Suprapubic skin (tissue), 4 donors: Measurements from ENCODE around the gene GNAI3. TPM values are rescaled to one million over a fixed set of nuclear protein-coding genes. Genes with fewer than 3 reads are reported as not detected.

Experiments used
- DNase-seq, 2 donors: peaks; one replicate each; pipeline ENCODE4 v3.0.0-alpha.2; 2019; ENCODE audit warnings: low spot score in 2 of 2
- H3K27ac ChIP-seq: fragments of 200-600 bp; sonication (generic); one replicate; pipeline ENCODE4 v1.5.1; 2019
- H3K27me3 ChIP-seq: fragments of 200-600 bp; sonication (generic); one replicate; pipeline ENCODE4 v1.5.1; 2019
- H3K36me3 ChIP-seq: fragments of 200-600 bp; sonication (generic); one replicate; pipeline ENCODE4 v1.5.1; 2019
- H3K4me1 ChIP-seq: fragments of 200-600 bp; sonication (generic); one replicate; pipeline ENCODE4 v1.5.1; 2019
- H3K4me3 ChIP-seq: fragments of 200-600 bp; sonication (generic); one replicate; pipeline ENCODE4 v1.5.1; 2019; ENCODE audit warnings: mild to moderate bottlenecking
- H3K9me3 ChIP-seq: fragments of 200-600 bp; sonication (generic); one replicate; pipeline ENCODE4 v1.5.1; 2019
- CTCF ChIP-seq, 2 donors: fragments of 200-600 bp in 1 of 2; fragments of 450-650 bp in 1 of 2; sonication (generic) in 1 of 2; IDR thresholded peaks; one replicate each; pipeline ENCODE4 v1.5.1; 2016 to 2019; ENCODE audit warnings: antibody characterized with exemption in 2 of 2, mild to moderate bottlenecking in 1 of 2, moderate library complexity in 1 of 2
- EP300 ChIP-seq: sonication (generic); formaldehyde crosslinking; IDR thresholded peaks from one replicate; pipeline ENCODE4 v1.6.1; 2017; ENCODE audit warnings: antibody characterized with exemption
- POLR2A ChIP-seq, 2 donors: fragments of 450-650 bp; IDR thresholded peaks; one replicate each; pipeline ENCODE4 v1.6.1; 2017; ENCODE audit warnings: antibody characterized with exemption in 2 of 2, mild to moderate bottlenecking in 2 of 2, moderate library complexity in 2 of 2
- POLR2AphosphoS5 ChIP-seq, 3 donors: sonication (generic); formaldehyde crosslinking; IDR thresholded peaks; one replicate each; pipeline ENCODE4 v1.6.1; 2017; ENCODE audit warnings: antibody characterized with exemption in 3 of 3
- WGBS: methylation state at CpG from one replicate; pipeline ENCODE4 v1.1.5; 2018; 5-methylcytosine and 5-hydroxymethylcytosine counted together
- total RNA-seq, 4 donors: library from RNA; depleted of rRNA; stranded (reverse); fragments of >200 nt; gene quantifications; one replicate each; pipeline ENCODE4 v1.1.0, GENCODE V29; 2016

Gene GNAI3
- total RNA-seq, 4 donors from 2014 or later: 6.7 to 11.1 (median 9.5) TPM

DNA sequence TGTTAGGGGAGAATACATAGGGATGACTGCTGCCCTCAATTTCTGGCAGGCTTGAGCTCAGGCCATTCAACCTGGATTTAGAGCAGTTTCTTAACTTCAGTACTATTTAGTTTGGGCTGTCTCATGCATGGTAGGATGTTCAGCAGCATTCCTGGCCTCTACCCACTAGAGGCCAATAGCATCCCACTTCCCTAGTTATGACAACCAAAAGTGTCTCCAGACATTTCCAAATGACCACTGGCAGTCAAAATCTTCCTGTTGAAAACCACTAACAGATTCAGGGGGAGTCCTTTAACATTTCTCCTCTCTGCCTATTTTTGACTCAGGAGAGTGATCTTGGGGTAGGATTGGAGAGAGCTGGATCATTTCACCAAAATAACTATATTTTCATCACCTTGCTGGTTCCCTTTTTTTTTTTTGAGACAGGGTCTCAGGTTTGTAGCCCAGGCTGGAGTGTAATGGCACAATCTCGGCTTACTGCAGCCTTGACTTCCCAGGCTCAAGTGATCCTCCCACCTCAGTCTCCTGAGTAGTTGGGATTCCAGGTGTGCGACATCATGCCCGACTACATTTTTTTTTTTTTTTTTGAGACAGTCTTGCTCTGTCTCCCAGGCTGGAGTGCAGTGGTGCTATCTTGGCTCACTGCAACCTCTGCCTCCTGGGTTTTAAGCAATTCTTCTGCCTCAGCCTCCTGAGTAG, 62.3 kb downstream of the GNAI3 start:
- H3K27me3 ChIP-seq: no peaks in the 10 kb centered on the region
- no peak for TF ChIP-seq CTCF (IDR thresholded peaks at IDR 0.05)
- TF ChIP-seq POLR2AphosphoS5 (IDR thresholded peaks at IDR 0.05): no peak
- no peak for TF ChIP-seq POLR2A (IDR thresholded peaks at IDR 0.05)
- TF ChIP-seq EP300: no peak
- H3K27ac ChIP-seq: no peak overlapping the region
- no peak for DNase-seq
- no peaks in the 10 kb centered on the region for H3K4me1 ChIP-seq
- no peaks in the 10 kb centered on the region for H3K9me3 ChIP-seq
- no peaks in the 10 kb centered on the region for H3K36me3 ChIP-seq
- WGBS: 58% methylated on average over 3 of the region's 3 CpGs
- no peak overlapping the region for H3K4me3 ChIP-seq

DNA sequence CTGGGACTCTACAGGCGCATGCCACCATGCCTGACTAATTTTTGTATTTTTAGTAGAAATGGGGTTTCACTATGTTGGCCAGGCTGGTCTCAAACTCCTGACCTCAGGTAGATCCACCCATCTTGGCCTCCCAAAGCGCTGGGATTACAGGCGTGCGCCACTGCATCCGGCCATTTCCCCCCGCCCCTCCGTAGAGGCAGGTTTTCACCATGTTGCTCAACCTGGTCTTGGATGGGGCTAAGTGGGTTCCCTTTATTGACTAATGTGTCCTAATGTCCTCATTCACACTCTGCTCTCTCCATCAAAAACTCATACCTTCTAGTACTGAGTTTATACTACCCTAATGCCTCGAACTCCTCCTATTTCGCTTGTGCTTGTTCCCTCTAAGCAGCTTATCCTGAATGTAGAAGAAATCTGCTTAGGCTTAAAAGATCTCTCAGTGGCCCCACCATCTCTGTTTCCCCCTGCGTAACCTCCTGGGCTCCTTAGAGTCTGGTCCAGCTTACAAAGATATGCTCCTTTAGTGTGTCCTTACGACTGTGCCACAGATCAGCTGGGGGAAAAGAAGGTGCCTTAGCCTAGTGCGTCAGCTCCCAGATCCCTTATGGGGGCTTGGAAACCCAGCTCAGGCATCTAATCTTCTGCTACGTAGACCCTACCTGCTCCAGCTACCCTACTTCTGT, 63.0 kb downstream of the GNAI3 start:
- H3K27ac ChIP-seq: no peak overlapping the region
- no peak for TF ChIP-seq POLR2AphosphoS5 (IDR thresholded peaks at IDR 0.05)
- no peak for TF ChIP-seq POLR2A (IDR thresholded peaks at IDR 0.05)
- TF ChIP-seq CTCF (IDR thresholded peaks at IDR 0.05): no peak
- no peak for TF ChIP-seq EP300
- H3K4me3 ChIP-seq: no peak overlapping the region
- DNase-seq: no peak
- no peaks in the 10 kb centered on the region for H3K27me3 ChIP-seq
- no peaks in the 10 kb centered on the region for H3K36me3 ChIP-seq
- no peaks in the 10 kb centered on the region for H3K9me3 ChIP-seq
- H3K4me1 ChIP-seq: no peaks in the 10 kb centered on the region
- 93% methylated on average over 13 of the region's 13 CpGs for WGBS

DNA sequence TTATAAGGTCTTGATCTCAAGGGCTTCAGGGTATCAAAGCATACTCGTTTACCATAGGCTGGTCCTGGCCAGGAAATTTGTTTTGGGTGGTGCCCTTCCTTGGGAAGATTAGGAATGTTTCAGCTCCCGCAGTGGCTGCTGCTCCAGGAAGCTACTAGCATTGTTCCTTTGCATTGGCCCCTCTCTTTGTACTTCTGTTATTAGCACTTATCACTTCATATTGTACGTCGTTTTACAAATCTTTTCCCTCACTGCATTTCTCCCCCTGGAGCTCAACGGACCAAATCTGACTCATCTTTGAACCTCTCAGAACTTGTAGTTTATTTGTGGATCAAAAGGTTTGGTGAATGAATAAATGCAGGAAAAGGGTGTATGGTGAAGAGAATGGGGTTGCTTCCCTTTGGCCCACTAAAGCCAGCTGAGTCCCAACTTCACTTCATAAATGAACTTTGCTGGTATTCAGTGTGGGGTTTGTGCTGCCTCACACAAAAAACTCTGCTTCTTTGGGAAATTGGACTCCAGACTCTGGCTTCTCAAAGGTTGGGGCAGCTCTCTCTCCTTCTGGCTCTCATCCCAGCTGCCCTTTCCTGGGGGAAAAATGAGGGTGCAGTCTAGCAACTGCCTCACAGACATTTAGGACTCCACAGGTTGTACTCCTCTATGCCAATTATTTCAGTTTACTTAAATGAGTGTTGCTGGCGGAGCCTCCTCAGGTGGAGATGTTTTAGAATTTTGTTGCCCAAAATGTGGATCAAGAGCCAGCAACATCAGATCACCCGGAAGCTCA, 65.1 kb downstream of the GNAI3 start:
- TF ChIP-seq POLR2A (IDR thresholded peaks at IDR 0.05) (no peak), POLR2AphosphoS5 (IDR thresholded peaks at IDR 0.05) (no peak), EP300 (no peak), CTCF (IDR thresholded peaks at IDR 0.05) (no peak)
- no peak overlapping the region for H3K27ac ChIP-seq

DNA sequence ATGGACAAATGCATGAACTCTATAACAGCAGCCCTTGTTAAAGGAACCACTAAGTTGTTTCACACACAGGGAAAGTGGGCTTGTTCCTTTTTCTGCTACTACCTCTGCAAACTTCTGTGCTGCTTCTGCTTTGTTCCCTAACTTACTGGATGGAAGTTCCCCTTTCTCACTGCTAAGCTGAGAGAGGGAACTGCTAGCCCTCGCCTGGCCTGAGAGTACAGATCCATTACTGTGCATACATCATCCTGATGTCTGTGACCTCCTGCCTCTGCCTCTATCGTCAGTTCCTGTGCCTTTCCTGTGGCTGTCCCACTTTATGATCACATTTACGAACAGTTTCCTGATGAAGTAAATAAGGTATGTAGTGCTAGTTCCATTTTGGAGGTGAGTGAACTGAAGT, 67.5 kb downstream of the GNAI3 start:
- no peak for TF ChIP-seq POLR2A (IDR thresholded peaks at IDR 0.05)
- Histone ChIP-seq H3K27me3 (no peaks in the 10 kb centered on the region), H3K4me3 (no peak overlapping the region), H3K36me3 (no peaks in the 10 kb centered on the region), H3K27ac (no peak overlapping the region), H3K9me3 (no peaks in the 10 kb centered on the region), H3K4me1 (peaks cover 17% of the 10 kb centered on the region)
- no peak for DNase-seq
- 67% methylated on average over 3 of the region's 3 CpGs for WGBS

More for the DNA sequence above, 65.1 kb downstream of the GNAI3 start:
- no peak for DNase-seq
- H3K27me3 ChIP-seq: no peaks in the 10 kb centered on the region
- 48% methylated on average over 7 of the region's 7 CpGs for WGBS
- H3K4me1 ChIP-seq: no peaks in the 10 kb centered on the region
- H3K4me3 ChIP-seq: no peak overlapping the region
- H3K36me3 ChIP-seq: no peaks in the 10 kb centered on the region
- no peaks in the 10 kb centered on the region for H3K9me3 ChIP-seq

DNA sequence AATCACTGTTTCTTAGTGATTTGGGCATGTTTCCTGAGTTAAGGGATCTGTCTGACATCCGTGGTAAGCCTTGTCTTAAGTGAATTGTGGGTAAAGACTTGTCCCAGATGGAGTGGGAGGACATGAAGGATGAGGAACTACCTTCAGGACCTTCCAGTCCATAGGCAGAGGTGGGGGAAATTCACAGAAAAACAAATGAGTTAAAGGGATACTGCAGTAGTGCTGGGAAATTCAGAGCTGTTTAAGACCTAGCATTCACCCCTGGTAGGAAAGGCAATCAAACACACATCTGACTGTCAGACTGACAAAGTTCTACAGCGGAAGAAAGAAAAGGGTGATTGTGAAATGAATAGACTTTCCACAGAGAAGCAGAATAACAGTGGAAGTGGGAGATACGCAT, 68.0 kb downstream of the GNAI3 start:
- peaks cover 22% of the 10 kb centered on the region for H3K4me1 ChIP-seq
- H3K27me3 ChIP-seq: no peaks in the 10 kb centered on the region
- H3K9me3 ChIP-seq: no peaks in the 10 kb centered on the region
- H3K27ac ChIP-seq: no peak overlapping the region
- TF ChIP-seq POLR2A (IDR thresholded peaks at IDR 0.05): no peak
- TF ChIP-seq EP300: no peak
- TF ChIP-seq CTCF (IDR thresholded peaks at IDR 0.05): no peak
- TF ChIP-seq POLR2AphosphoS5 (IDR thresholded peaks at IDR 0.05): no peak
- DNase-seq: no peak
- H3K36me3 ChIP-seq: no peaks in the 10 kb centered on the region
- H3K4me3 ChIP-seq: no peak overlapping the region
- 73% methylated on average over 3 of the region's 3 CpGs for WGBS
